ENCODE measurements around the gene PRRG4. TPM values are rescaled to one million over a fixed set of nuclear protein-coding genes. Genes with fewer than 3 reads are reported as not detected.

PRRG4 gene
- total RNA-seq, 1 experiment from 2014 or later, result 1.2 TPM

DNA sequence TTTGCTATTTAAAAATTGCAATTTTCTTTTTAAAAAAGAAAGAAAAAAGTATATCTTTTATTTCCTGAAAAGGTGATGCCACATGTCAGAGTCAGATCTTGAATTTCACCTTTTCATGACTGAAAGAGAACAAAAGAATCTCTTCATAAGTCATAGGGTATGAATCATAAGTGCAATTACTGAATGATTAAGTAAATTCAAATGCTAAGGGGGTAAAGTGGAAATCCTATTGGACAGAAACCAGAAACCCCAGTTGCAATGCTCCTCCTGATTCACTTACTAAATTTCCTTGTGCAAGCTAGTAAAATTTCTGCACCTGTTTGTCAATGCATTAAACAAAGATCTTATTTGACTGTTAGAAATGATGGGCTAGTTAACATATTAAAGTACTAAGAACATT, 8.2 kb upstream of the PRRG4 start:
- Histone ChIP-seq H2AK5ac (ENCODE audit: insufficient read length, low read length) (no peak overlapping the region), H2BK20ac (ENCODE audit: low read depth, low read length, poor library complexity, severe bottlenecking) (no peak overlapping the region), H3K18ac (ENCODE audit: insufficient read length, low read depth, low read length) (no peak overlapping the region), H3K4ac (ENCODE audit: low read depth, low read length) (no peak overlapping the region), H2BK5ac (ENCODE audit: insufficient read length, low read length) (no peak overlapping the region), H4K8ac (replicated peaks; ENCODE audit: insufficient read length, low read depth, low read length) (no peak overlapping the region), H3K4me2 (ENCODE audit: insufficient read depth, insufficient read length, low read length) (no peak overlapping the region), H3K4me1 (ENCODE audit: insufficient read depth, low read length) (no peaks in the 10 kb centered on the region), H4K20me1 (ENCODE audit: control insufficient read depth, insufficient read depth, insufficient read length) (no peaks in the 10 kb centered on the region), H2BK120ac (ENCODE audit: low read depth, low read length, poor library complexity, severe bottlenecking) (no peak overlapping the region), H3K27ac (ENCODE audit: insufficient read length, low read depth, low read length) (no peak overlapping the region), H3K14ac (ENCODE audit: insufficient read depth, low read length) (no peak overlapping the region), H3K23ac (ENCODE audit: insufficient read length, low read depth, low read length) (no peak overlapping the region), H4K91ac (ENCODE audit: insufficient read length, low read depth, low read length) (no peak overlapping the region), H3K56ac (ENCODE audit: insufficient read length, low read depth, low read length) (no peak overlapping the region), H3K23me2 (ENCODE audit: insufficient read length, low read depth, low read length, poor library complexity, severe bottlenecking) (no peaks in the 10 kb centered on the region), H2AFZ (ENCODE audit: low read length) (no peak overlapping the region), H3K79me1 (ENCODE audit: insufficient read depth, low read depth, low read length, poor library complexity, severe bottlenecking) (no peaks in the 10 kb centered on the region), H3K9ac (ENCODE audit: extremely low read depth, insufficient read length, low read length) (no peak overlapping the region), H3K27me3 (ENCODE audit: insufficient read depth, low read length) (no peaks in the 10 kb centered on the region), H4K5ac (ENCODE audit: insufficient read length, low read depth, low read length) (no peak overlapping the region), H2BK15ac (ENCODE audit: low read depth, low read length) (no peak overlapping the region), H2BK12ac (ENCODE audit: insufficient read length, low read depth, low read length) (no peak overlapping the region), H3K9me3 (ENCODE audit: control insufficient read depth, low read depth, low read length) (no peaks in the 10 kb centered on the region), H3T11ph (ENCODE audit: low read length) (no peak overlapping the region), H3K79me2 (ENCODE audit: insufficient read depth, low read length) (no peaks in the 10 kb centered on the region)
- Mint-ChIP-seq H3K27me3 (ENCODE audit: low read depth) (no peaks in the 10 kb centered on the region; the same call in 1 of the 2 replicates), H3K4me3 (no peak overlapping the region), H3K27ac (no peak overlapping the region), H3K9me3 (no peaks in the 10 kb centered on the region), H3K36me3 (ENCODE audit: insufficient read depth in 1 of 3, low read depth in 3 of 3) (no peaks in the 10 kb centered on the region), H3K4me1 (no peaks in the 10 kb centered on the region)
- TF ChIP-seq, protein P1, sequence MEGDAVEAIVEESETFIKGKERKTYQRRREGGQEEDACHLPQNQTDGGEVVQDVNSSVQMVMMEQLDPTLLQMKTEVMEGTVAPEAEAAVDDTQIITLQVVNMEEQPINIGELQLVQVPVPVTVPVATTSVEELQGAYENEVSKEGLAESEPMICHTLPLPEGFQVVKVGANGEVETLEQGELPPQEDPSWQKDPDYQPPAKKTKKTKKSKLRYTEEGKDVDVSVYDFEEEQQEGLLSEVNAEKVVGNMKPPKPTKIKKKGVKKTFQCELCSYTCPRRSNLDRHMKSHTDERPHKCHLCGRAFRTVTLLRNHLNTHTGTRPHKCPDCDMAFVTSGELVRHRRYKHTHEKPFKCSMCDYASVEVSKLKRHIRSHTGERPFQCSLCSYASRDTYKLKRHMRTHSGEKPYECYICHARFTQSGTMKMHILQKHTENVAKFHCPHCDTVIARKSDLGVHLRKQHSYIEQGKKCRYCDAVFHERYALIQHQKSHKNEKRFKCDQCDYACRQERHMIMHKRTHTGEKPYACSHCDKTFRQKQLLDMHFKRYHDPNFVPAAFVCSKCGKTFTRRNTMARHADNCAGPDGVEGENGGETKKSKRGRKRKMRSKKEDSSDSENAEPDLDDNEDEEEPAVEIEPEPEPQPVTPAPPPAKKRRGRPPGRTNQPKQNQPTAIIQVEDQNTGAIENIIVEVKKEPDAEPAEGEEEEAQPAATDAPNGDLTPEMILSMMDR (conservative IDR thresholded peaks at IDR 0.05), result no peak
- DNase-seq, result no peak

All from H9 (cell line).